HL-60/S4 (cell line): ENCODE measurements around the gene THEMIS.
"Not testable (repeated sequence)": the region's sequence is repeated elsewhere in the genome, so short reads cannot be mapped to it uniquely, and the experiment has no call there.

Source experiments
- in situ Hi-C: fragments of 300-500 bp; cut with MboI; formaldehyde crosslinking; loops from 2 replicates; pipeline ENCODE4 v1.14.3; 2022; ENCODE audit warnings: low sequenced_read_pairs

THEMIS gene

GRCh38 chr6:127811900-127812570 is 88.8 kb downstream of the THEMIS start:
- in situ Hi-C loops, result no loop called here

DNA sequence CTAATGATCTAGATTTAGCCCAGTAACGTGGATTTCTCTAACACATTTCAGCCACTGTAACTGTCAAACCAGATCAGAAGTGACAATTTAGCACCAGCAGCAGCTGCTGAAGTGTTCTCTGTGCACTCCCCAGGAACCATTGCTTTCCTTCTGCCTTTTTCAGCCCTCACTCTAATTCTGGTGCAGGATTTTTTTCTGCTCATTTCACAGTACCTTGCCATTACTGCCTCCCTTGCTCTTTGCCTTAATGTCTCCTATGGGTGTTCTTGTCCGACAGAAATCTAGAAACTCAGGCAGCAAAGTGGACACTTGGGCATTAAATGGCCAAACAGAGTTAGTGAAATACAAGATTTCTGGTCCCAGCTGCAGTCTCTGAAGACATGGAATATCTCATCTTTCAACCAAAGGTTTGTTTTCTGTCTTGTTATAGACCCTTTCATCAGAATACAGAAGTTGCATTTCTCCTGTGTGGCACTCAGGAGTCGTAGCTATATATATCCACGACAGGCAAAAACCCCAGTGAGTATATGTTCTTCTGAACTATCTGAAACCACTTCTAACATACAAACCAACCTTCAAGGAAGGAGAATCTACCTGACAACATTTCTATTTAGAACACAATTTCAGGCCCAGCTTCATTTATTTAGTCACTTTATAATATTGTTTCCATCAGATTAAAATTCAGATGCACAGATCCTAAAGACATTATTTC is 92.9 kb downstream of the THEMIS start:
- in situ Hi-C loops, result no loop called here

DNA sequence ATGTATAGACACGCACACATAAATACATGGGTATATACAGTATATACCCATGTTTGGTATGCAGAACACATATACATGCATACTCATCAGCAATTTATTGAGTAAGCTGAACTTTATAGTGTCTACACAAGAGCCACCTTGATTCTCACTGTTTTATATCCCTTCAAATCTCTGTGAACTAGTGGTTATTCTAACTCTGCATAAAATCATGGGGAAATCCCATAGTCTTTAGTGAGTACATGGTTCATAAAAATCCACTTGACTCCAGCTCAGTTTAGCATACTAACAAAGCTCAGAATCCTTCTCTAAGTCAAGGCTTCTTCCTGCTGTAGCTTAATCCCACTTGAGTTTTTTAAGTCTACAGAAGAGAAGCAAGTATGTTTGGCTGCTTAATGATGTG is 104.1 kb downstream of the THEMIS start:
- in situ Hi-C loops, result no loop called here

DNA sequence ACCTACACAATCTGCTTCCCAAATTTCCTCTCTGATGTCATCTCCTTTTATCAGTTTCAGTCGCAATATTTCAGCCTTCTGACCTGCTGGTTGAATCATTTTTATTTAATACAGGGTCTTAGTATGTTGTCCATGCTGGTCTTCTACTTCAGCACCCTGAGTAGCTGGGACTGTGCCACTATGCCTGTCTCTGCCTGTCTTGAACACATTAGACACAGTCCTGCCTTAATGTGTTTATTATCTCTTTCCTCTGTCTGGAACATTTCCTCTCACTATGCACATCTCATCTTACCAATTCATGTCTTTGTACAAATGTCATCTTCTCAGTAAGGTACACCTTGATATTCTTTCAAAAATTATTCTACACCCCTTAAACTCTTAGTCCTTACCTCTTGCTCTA is 106.5 kb downstream of the THEMIS start:
- in situ Hi-C loops, result no loop called here

GRCh38 chr6:127793396-127793795 is 107.5 kb downstream of the THEMIS start:
- in situ Hi-C loops, result no loop called here

DNA sequence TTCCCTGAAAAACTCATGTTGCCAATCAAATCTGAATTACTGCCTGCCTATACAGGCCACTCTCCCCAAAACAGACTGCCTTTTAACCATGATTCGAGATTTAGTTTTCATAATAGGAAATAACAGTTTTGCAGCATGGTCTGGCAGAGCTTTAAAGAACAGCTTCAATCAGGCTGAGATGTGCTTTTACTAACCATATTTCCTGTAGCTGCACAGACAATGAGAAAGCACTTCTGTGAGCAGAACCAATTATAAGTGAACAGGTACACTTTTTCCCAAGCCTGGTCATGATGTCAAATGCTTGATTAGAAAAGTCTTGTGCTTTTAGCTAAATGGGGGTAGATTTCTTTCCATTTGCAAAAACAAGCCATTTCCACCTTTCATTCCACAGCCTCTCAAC is 108.2 kb downstream of the THEMIS start:
- in situ Hi-C loops, result no loop called here

- in situ Hi-C loops, result no loop called here
Measured at GRCh38 chr6:127791779-127792528, 108.9 kb downstream of the THEMIS start.

- in situ Hi-C loops, result no loop called here
Measured at GRCh38 chr6:127790571-127790970, 110.3 kb downstream of the THEMIS start.

DNA sequence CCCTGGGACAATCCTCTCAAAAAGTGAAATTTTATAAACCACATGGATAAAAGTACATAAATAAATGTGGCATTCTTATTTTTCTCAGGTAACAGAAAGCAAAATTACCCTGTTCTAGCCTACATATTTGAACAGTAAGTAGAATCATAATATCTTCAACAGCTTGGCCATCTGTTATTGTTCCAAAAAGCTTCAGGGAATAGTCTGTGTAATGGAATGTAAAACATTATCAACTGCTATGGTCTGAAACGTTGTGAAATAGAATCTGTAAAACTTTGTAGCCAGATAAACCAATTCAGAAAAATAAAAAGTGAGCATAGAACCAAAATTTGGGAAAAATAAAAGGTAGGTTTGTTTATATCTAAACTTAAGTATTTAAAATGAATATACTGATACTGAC is 114.7 kb downstream of the THEMIS start:
- in situ Hi-C loops, result no loop called here

DNA sequence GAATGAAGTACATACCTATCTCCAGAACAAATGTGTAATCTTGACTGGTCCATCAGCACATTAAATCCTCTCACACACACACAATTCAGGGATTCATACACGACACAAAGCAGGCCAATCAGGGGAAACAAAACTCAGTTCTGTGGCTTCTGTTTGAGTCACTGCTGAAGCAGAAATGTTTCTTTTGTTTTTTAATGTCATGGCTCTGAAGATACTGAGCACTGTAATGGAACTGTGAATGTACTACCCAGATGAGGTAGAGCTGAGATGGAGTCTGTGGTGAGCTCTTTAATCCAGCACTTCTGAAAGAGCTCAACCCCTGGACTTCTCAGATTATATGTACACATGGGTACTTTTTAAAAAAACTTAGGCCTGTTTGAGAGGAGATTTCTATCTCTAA is 116.4 kb downstream of the THEMIS start:
- in situ Hi-C loops, result no loop called here

GRCh38 chr6:127781636-127782272 is 119.1 kb downstream of the THEMIS start:
- in situ Hi-C loops, result not testable (repeated sequence)

DNA sequence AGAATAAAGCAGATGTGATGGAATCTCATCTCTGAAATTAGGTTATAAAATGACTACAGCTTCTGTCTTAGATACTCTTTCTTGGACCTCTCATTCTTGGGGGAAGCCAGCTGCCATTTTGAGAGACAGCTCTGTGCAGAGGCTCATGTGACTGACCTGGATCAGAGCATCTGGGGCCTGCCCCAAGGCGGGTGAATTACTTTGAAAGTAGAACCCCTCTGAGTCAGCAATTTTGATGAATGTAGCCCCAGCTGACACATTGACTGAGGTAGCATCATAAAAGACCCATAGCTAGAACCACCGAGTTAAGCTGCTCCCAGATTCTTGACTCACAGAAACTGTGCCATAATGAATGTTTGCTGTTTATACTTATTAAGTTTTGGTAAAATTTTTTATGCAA is 124.5 kb downstream of the THEMIS start:
- in situ Hi-C loops, result no loop called here

DNA sequence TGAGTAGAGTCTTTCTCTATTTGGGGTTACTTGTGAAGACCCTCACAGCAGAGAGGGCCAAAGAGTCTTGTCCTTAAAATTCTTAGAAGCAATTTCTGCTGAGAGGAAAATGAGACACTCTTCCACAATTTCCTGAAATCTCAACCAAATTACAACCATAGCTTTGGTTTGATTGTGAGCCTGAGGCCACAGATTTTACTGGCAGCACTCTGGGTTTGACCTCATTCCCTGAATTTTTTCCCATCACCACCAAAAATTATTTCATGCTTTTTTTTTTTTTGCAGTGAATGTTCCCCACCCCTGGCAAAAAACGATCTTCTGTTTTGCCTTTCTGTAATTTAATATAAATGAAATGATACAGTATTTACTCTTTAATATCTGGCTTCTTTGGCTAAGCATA is 125.5 kb downstream of the THEMIS start:
- in situ Hi-C loops, result no loop called here

GRCh38 chr6:127768745-127769144 is 132.1 kb downstream of the THEMIS start:
- in situ Hi-C loops, result no loop called here

- in situ Hi-C loops, result no loop called here
Measured at GRCh38 chr6:127768223-127768622, 132.6 kb downstream of the THEMIS start.

DNA sequence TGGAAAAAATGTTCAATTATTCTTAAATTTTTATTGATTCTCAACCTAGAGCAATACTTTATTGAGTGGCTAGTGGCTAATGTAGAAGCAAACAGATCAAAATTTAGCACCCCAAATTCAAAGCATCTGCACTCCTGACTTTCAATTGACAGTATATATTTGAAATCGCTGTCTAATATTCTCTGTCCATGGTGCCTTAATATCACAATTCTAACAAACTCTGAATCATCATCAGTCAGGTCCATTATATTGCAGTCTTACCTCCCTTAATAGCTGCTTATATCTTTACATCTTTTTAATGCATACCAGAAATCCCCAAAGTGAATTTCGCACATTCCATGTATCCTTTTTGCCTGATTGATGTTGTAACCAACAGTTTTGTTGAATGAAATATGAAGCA is 134.9 kb downstream of the THEMIS start:
- in situ Hi-C loops, result no loop called here

GRCh38 chr6:127762284-127762683 is 138.6 kb downstream of the THEMIS start:
- in situ Hi-C loops, result no loop called here

DNA sequence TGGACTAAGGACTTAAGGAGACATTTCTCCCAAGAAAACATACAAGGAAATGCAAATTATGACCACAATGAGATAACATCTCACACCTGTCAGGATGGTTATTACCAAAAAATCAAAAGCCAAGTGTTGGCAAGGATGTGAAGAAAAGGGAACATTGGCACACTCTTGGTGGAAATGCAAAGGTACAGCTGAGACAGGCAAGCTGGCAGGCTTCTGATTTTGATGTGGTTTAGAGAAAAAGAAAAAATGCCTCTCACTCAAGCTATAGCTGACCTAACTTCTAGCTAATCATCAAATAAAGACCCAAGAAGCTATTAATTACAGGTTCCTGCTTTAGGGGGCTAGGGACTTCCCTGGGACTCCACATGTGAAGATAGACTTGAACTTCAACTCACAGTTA is 139.8 kb downstream of the THEMIS start:
- in situ Hi-C loops, result no loop called here

GRCh38 chr6:127749095-127749494 is 151.8 kb downstream of the THEMIS start:
- in situ Hi-C loops, result no loop called here

GRCh38 chr6:127748290-127748689 is 152.6 kb downstream of the THEMIS start:
- in situ Hi-C loops, result no loop called here

- in situ Hi-C loops, result no loop called here
Measured at GRCh38 chr6:127738423-127738822, 162.4 kb downstream of the THEMIS start.

- in situ Hi-C loops, result no loop called here
Measured at GRCh38 chr6:127737768-127738167, 163.1 kb downstream of the THEMIS start.
